ENCODE results near the gene MRNIP. TPM values are rescaled to one million over a fixed set of nuclear protein-coding genes. Genes with fewer than 3 reads are reported as not detected.

MRNIP gene
- total RNA-seq, 1 donor from 2014 or later, result 21.4 TPM

GRCh38 chr5:179806250-179807048 is 52.2 kb downstream of the MRNIP start, which contains the start of gene MGAT4B:
MGAT4B (minus strand) TSS chr5:179806866; CDS start chr5:179806583, 283 bp downstream.
- H3K36me3 ChIP-seq (ENCODE audit: control insufficient read depth in 3 of 3, insufficient read depth in 3 of 3, low read length in 3 of 3), result peaks cover 0 to 2% (median 0%) of the 10 kb centered on the region in 3 donors
- peak within 1 kb of the TSS; percentile 63 to 79 (median 75) for H3K4me3 ChIP-seq (ENCODE audit: low read length in 3 of 3)
- H3K9me3 ChIP-seq (ENCODE audit: control insufficient read depth in 3 of 3, low read length in 3 of 3), result no peaks in the 10 kb centered on the region
- peak within 1 kb of the TSS; percentile 78 for H3K27ac ChIP-seq (ENCODE audit: low read depth, low read length)
- H3K9ac ChIP-seq (ENCODE audit: low read depth in 1 of 3, low read length in 3 of 3), result peak within 1 kb of the TSS; percentile 70 to 83 (median 76)
- peaks cover 17 to 39% (median 36%) of the 10 kb centered on the region in 3 donors for H3K4me1 ChIP-seq (ENCODE audit: control insufficient read depth in 3 of 3, insufficient read depth in 3 of 3, low read length in 3 of 3)
- no peaks in the 10 kb centered on the region for H3K27me3 ChIP-seq (ENCODE audit: control insufficient read depth in 3 of 3, insufficient read depth in 3 of 3, low read length in 3 of 3)

DNA sequence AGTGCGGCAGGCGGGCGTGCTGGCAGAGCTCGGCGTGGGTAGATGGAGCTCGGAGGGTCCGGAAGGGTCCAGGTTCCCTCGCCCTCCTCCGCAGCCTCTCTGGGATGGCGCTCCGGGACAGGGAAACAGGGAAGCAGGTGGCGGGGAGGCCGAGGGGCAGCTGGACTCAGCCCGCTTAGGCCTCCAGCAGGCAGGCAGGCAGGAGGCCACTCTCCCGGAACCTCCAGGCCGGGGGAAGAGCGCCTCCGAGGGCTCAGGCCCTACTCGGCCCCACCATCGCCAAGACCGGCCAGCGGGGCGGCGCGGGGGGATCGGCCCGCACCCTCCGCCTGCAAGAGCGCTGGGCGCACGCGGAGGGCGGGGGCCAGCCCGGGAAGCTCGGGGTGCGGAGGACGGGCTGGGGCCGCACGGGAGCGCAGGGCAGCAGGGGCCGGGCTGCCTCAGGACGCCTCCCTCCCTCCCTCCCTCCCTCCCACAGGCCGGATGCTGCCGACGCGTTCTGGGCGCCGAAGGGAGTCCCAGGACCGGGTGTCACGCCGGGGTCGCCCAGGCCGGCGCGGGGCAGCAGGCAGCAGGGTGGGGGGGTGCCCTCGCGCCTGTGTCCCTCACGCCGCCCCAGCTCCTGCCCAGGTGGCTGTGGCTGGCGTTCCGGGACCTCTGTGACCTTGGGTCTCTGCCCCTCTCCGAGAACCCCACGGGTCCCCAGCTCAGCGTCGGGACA is 52.9 kb downstream of the MRNIP start:
- peak overlapping the region; percentile 62 to 79 (median 75) for H3K4me3 ChIP-seq (ENCODE audit: low read length in 3 of 3)
- peaks cover 0 to 6% (median 1%) of the 10 kb centered on the region in 3 donors for H3K36me3 ChIP-seq (ENCODE audit: control insufficient read depth in 3 of 3, insufficient read depth in 3 of 3, low read length in 3 of 3)
- no peaks in the 10 kb centered on the region for H3K27me3 ChIP-seq (ENCODE audit: control insufficient read depth in 3 of 3, insufficient read depth in 3 of 3, low read length in 3 of 3)
- H3K4me1 ChIP-seq (ENCODE audit: control insufficient read depth in 3 of 3, insufficient read depth in 3 of 3, low read length in 3 of 3), result peaks cover 17 to 39% (median 36%) of the 10 kb centered on the region in 3 donors
- no peaks in the 10 kb centered on the region for H3K9me3 ChIP-seq (ENCODE audit: control insufficient read depth in 3 of 3, low read length in 3 of 3)
- peak overlapping the region; percentile 65 for H3K27ac ChIP-seq (ENCODE audit: low read depth, low read length)
- peak overlapping the region; percentile 70 to 83 (median 76) for H3K9ac ChIP-seq (ENCODE audit: low read depth in 1 of 3, low read length in 3 of 3)

DNA sequence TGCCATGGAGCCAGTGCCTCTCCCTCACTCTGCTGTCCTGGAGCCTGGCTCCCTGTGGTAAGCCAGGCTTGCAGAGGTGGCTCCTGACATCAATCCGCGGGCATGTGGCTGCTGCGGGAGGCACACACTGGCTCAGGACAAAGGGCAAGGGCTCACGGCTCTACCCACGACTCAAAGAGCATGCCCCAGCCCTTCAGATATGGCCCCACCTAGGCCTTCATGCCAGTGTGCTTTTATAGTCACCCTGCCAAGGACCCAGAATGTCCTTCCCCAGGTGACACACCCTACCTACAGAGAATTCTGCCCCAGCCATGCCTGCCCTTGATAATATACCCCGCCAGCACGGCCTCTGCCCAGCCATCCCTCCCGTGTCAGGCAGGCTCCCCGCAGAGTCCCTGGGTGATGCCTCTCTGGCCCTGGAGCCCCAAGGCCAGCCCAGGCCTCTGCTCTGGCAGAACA is 53.5 kb downstream of the MRNIP start:
- peak overlapping the region; percentile 65 for H3K27ac ChIP-seq (ENCODE audit: low read depth, low read length)
- H3K27me3 ChIP-seq (ENCODE audit: control insufficient read depth in 3 of 3, insufficient read depth in 3 of 3, low read length in 3 of 3), result no peaks in the 10 kb centered on the region
- H3K9me3 ChIP-seq (ENCODE audit: control insufficient read depth in 3 of 3, low read length in 3 of 3), result no peaks in the 10 kb centered on the region
- peak overlapping the region; percentile 62 to 79 (median 75) for H3K4me3 ChIP-seq (ENCODE audit: low read length in 3 of 3)
- peaks cover 17 to 39% (median 36%) of the 10 kb centered on the region in 3 donors for H3K4me1 ChIP-seq (ENCODE audit: control insufficient read depth in 3 of 3, insufficient read depth in 3 of 3, low read length in 3 of 3)
- H3K36me3 ChIP-seq (ENCODE audit: control insufficient read depth in 3 of 3, insufficient read depth in 3 of 3, low read length in 3 of 3), result peaks cover under 1 to 7% (median 3%) of the 10 kb centered on the region in 3 donors
- peak overlapping the region; percentile 59 to 83 (median 76) for H3K9ac ChIP-seq (ENCODE audit: low read depth in 1 of 3, low read length in 3 of 3)

GRCh38 chr5:179804555-179804947 is 54.1 kb downstream of the MRNIP start:
- no peaks in the 10 kb centered on the region for H3K27me3 ChIP-seq (ENCODE audit: control insufficient read depth in 3 of 3, insufficient read depth in 3 of 3, low read length in 3 of 3)
- peaks cover 17 to 39% (median 36%) of the 10 kb centered on the region in 3 donors for H3K4me1 ChIP-seq (ENCODE audit: control insufficient read depth in 3 of 3, insufficient read depth in 3 of 3, low read length in 3 of 3)
- H3K27ac ChIP-seq (ENCODE audit: low read depth, low read length), result no peak overlapping the region
- H3K4me3 ChIP-seq (ENCODE audit: low read length in 3 of 3), result peak overlapping the region; percentile 62 to 79 (median 75)
- no peaks in the 10 kb centered on the region for H3K9me3 ChIP-seq (ENCODE audit: control insufficient read depth in 3 of 3, low read length in 3 of 3)
- peaks cover 6 to 12% (median 6%) of the 10 kb centered on the region in 3 donors for H3K36me3 ChIP-seq (ENCODE audit: control insufficient read depth in 3 of 3, insufficient read depth in 3 of 3, low read length in 3 of 3)
- H3K9ac ChIP-seq (ENCODE audit: low read depth in 1 of 3, low read length in 3 of 3), result peak overlapping the region; percentile 43 to 83 (median 76)

DNA sequence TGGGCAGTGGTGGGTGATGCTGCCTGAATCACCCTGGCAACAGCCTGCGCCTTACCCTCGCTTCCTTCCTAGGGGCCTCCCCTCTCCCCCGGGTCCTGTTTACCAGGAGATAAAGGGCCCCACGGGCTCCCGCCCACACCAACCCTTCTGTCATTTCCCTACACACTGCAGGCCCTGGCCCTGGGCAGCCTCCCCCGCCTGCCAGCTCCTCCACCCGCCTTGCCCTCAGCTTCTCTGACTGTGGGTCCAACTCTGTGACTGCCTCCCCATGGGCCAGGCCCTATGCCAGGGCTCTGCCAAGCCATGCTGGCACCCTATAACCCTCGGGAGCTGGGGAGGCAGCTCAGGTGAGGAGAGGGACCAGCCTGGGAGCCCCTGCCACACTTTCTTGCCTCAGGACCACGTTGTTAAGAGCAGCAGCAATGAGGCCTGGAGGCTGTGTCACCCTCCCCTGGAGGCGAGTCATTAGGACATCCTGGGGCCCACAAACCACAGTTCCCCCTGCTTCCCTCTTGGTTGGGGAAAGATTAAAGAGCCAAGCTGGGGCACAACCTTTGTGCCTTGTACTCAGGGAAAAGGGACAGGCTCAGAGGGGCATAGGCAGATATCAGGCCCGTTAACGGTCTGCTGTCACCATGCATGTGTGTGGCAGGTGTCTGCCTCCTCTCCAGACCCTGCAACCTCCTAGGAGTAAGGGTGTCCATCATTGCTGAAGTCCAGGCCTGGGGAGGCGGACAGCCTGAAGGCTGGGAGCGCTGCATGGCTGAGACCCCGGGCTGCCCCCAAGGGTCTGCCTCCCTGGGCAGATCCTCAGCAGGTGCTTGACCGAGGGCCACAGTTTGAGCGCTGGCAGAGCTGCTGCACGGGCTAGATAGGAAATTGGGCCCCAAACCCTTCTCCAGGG is 54.7 kb downstream of the MRNIP start:
- Histone ChIP-seq H3K27ac (ENCODE audit: low read depth, low read length) (no peak overlapping the region), H3K27me3 (ENCODE audit: control insufficient read depth in 3 of 3, insufficient read depth in 3 of 3, low read length in 3 of 3) (no peaks in the 10 kb centered on the region), H3K9me3 (ENCODE audit: control insufficient read depth in 3 of 3, low read length in 3 of 3) (no peaks in the 10 kb centered on the region), H3K4me3 (ENCODE audit: low read length in 3 of 3) (no peak overlapping the region), H3K36me3 (ENCODE audit: control insufficient read depth in 3 of 3, insufficient read depth in 3 of 3, low read length in 3 of 3) (peaks cover 12 to 19% (median 13%) of the 10 kb centered on the region in 3 donors), H3K4me1 (ENCODE audit: control insufficient read depth in 3 of 3, insufficient read depth in 3 of 3, low read length in 3 of 3) (peaks cover 17 to 39% (median 36%) of the 10 kb centered on the region in 3 donors), H3K9ac (ENCODE audit: low read depth in 1 of 3, low read length in 3 of 3) (peak overlapping the region in 2 of 3 donors; percentile 43 to 83)

DNA sequence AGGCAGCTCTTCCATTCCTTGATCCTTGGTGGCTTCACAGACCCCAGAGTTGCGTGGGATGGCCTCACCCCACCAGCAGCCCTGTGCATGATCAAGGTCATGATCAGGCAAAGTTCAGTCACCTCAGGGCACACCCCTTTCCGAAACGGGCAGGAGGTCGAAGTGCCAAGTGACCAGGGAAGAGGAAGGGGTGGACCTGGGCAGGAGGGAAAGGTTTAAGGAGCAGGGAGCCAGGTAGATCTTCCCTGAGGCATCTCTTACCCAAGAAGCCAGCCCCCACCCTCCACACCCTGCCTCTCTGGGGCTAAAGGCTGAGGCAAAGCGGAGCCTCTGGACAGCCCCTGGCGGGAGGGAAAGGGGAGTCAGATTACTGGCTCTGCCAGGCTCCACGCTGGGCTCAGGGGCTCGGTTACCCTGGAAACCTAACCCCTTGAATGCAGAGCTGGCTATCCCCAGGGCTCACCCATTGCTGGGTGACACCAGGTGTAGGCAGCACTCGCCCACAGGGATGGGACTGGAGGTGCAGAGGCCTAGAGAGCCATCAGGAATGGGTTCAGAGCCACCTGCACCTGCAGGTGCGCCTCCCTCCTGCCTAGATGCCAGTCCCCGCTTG is 55.6 kb downstream of the MRNIP start:
- no peaks in the 10 kb centered on the region for H3K9me3 ChIP-seq (ENCODE audit: control insufficient read depth in 3 of 3, low read length in 3 of 3)
- no peaks in the 10 kb centered on the region for H3K27me3 ChIP-seq (ENCODE audit: control insufficient read depth in 3 of 3, insufficient read depth in 3 of 3, low read length in 3 of 3)
- H3K4me1 ChIP-seq (ENCODE audit: control insufficient read depth in 3 of 3, insufficient read depth in 3 of 3, low read length in 3 of 3), result peaks cover 17 to 39% (median 36%) of the 10 kb centered on the region in 3 donors
- peaks cover 20 to 26% (median 21%) of the 10 kb centered on the region in 3 donors for H3K36me3 ChIP-seq (ENCODE audit: control insufficient read depth in 3 of 3, insufficient read depth in 3 of 3, low read length in 3 of 3)
- no peak overlapping the region for H3K27ac ChIP-seq (ENCODE audit: low read depth, low read length)
- no peak overlapping the region for H3K4me3 ChIP-seq (ENCODE audit: low read length in 3 of 3)
- H3K9ac ChIP-seq (ENCODE audit: low read depth in 1 of 3, low read length in 3 of 3), result peak overlapping the region in 1 of 3 donors; percentile 50

- peaks cover 24 to 28% (median 24%) of the 10 kb centered on the region in 3 donors for H3K36me3 ChIP-seq (ENCODE audit: control insufficient read depth in 3 of 3, insufficient read depth in 3 of 3, low read length in 3 of 3)
- H3K27ac ChIP-seq (ENCODE audit: low read depth, low read length), result no peak overlapping the region
Measured at GRCh38 chr5:179802207-179802883, 56.3 kb downstream of the MRNIP start.

DNA sequence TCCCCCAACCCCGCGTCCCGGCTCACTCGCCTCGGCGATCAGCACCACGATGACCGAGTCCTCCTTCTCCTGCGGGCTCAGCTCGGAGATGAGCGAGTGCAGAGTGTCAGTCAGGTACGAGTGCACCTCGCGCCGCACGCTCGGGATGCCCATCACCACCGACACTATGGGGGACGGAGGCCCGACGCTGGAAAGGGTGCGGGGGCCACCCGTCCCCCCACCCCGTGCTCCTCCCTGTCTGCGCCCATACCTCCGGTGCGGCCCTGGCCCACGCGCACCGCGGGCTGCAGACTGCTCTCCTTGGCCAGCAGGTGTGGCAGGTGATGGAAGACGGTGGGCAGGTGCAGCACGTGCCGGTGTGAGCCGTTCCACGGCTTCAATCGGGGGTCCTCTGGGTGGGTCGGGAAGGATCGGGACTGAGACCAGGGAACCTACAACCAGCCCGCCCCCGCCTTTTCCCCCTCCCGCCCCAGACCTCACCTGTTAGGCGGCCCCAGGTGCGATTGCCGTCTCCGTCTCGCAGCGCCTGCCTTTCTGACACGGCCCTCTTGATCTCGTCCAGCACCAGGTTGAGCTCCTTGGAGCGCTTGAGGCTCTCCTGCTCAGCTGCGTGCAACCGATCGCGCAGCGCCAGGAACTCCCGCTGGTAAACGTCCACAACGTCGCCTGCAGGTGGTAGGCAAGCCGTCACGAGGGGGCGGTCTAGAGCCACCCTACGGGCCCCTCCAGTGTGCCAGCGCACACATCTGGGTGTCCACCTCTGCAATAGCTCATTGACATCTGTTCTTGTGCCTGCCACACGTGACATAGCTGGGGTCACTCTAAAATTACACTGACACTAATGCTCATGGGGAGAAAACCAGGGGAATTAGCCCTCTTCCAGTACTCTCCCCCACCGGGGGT is 57.1 kb downstream of the MRNIP start:
- Histone ChIP-seq H3K9me3 (ENCODE audit: control insufficient read depth in 3 of 3, low read length in 3 of 3) (no peaks in the 10 kb centered on the region), H3K27me3 (ENCODE audit: control insufficient read depth in 3 of 3, insufficient read depth in 3 of 3, low read length in 3 of 3) (no peaks in the 10 kb centered on the region), H3K27ac (ENCODE audit: low read depth, low read length) (no peak overlapping the region), H3K4me3 (ENCODE audit: low read length in 3 of 3) (no peak overlapping the region), H3K4me1 (ENCODE audit: control insufficient read depth in 3 of 3, insufficient read depth in 3 of 3, low read length in 3 of 3) (peaks cover 21 to 46% (median 42%) of the 10 kb centered on the region in 3 donors), H3K36me3 (ENCODE audit: control insufficient read depth in 3 of 3, insufficient read depth in 3 of 3, low read length in 3 of 3) (peaks cover 29 to 32% (median 29%) of the 10 kb centered on the region in 3 donors), H3K9ac (ENCODE audit: low read depth in 1 of 3, low read length in 3 of 3) (no peak overlapping the region)

More at GRCh38 chr5:179802207-179802883, 56.3 kb downstream of the MRNIP start:
- Histone ChIP-seq H3K4me1 (ENCODE audit: control insufficient read depth in 3 of 3, insufficient read depth in 3 of 3, low read length in 3 of 3) (peaks cover 17 to 39% (median 36%) of the 10 kb centered on the region in 3 donors), H3K9ac (ENCODE audit: low read depth in 1 of 3, low read length in 3 of 3) (peak overlapping the region in 1 of 3 donors; percentile 50), H3K27me3 (ENCODE audit: control insufficient read depth in 3 of 3, insufficient read depth in 3 of 3, low read length in 3 of 3) (no peaks in the 10 kb centered on the region), H3K4me3 (ENCODE audit: low read length in 3 of 3) (no peak overlapping the region), H3K9me3 (ENCODE audit: control insufficient read depth in 3 of 3, low read length in 3 of 3) (no peaks in the 10 kb centered on the region)

All from skeletal muscle tissue (tissue), 4 donors.